CD4-positive, alpha-beta T cell treated with Interleukin-6 for 4 hours (primary cell): ENCODE results near the gene PYGM.

Source experiments
- DNase-seq: peaks from one replicate; pipeline ENCODE4 v3.0.0-alpha.2; 2020; ENCODE audit warnings: mixed read lengths

PYGM gene

GRCh38 chr11:64790205-64791095 is 30.7 kb upstream of the PYGM start:
- DNase-seq = no peak

GRCh38 chr11:64789331-64790204 is 29.8 kb upstream of the PYGM start:
- DNase-seq = no peak

- DNase-seq = no peak
These were observed 28.8 kb upstream of the PYGM start for GRCh38 chr11:64788321-64789215.

GRCh38 chr11:64787526-64788320 is 27.9 kb upstream of the PYGM start:
- peak; percentile 73 for DNase-seq

GRCh38 chr11:64786308-64786707 is 26.5 kb upstream of the PYGM start:
- DNase-seq = no peak

- no peak for DNase-seq
These were observed 25.2 kb upstream of the PYGM start for GRCh38 chr11:64784813-64785581.

GRCh38 chr11:64778473-64779298 is 18.9 kb upstream of the PYGM start, which contains the start of gene SF1:
Gene SF1 (minus strand): TSS chr11:64778542. CDS start chr11:64778392, 150 bp downstream.
- peak; percentile 99 for DNase-seq

GRCh38 chr11:64778223-64778472 is 18.4 kb upstream of the PYGM start:
- DNase-seq = no peak

- DNase-seq = peak; percentile 90
These were observed 17.9 kb upstream of the PYGM start for GRCh38 chr11:64777449-64778222.

- no peak for DNase-seq
These were observed 17.1 kb upstream of the PYGM start for GRCh38 chr11:64776875-64777274.

- DNase-seq = no peak
These were observed 16.7 kb upstream of the PYGM start for GRCh38 chr11:64776425-64776824.

- DNase-seq = no peak
These were observed 14.4 kb upstream of the PYGM start for GRCh38 chr11:64774144-64774543.

GRCh38 chr11:64772303-64773018 is 12.7 kb upstream of the PYGM start:
- no peak for DNase-seq

- no peak for DNase-seq
These were observed 12.1 kb upstream of the PYGM start for GRCh38 chr11:64771861-64772260.

GRCh38 chr11:64770120-64770519 is 10.3 kb upstream of the PYGM start:
- no peak for DNase-seq

- DNase-seq = no peak
These were observed 9.5 kb upstream of the PYGM start for GRCh38 chr11:64769283-64769682.

- DNase-seq = no peak
These were observed 8.5 kb upstream of the PYGM start for GRCh38 chr11:64768300-64768694.

- peak; percentile 90 for DNase-seq
These were observed 7.8 kb upstream of the PYGM start for GRCh38 chr11:64767344-64768299.
